Astrocyte (in vitro differentiated cells and primary cell): ENCODE data around the gene COL28A1.
"Not testable (repeated sequence)": the region's sequence is repeated elsewhere in the genome, so short reads cannot be mapped to it uniquely, and the experiment has no call there.

ENCODE experiments used
- EZH2 ChIP-seq: IDR thresholded peaks from 2 replicates; pipeline ENCODE4 v1.6.1; 2012; ENCODE audit warnings: mild to moderate bottlenecking, low read length, inconsistent platforms; ENCODE audit not compliant: insufficient read depth
- TF ChIP-seq, protein P1 (sequence below): IDR thresholded peaks from 2 replicates; pipeline ENCODE4 v1.5.1; 2011; ENCODE audit warnings: low read depth, mild to moderate bottlenecking, inconsistent platforms, low read length, moderate library complexity; ENCODE audit not compliant: insufficient read depth

DNA sequence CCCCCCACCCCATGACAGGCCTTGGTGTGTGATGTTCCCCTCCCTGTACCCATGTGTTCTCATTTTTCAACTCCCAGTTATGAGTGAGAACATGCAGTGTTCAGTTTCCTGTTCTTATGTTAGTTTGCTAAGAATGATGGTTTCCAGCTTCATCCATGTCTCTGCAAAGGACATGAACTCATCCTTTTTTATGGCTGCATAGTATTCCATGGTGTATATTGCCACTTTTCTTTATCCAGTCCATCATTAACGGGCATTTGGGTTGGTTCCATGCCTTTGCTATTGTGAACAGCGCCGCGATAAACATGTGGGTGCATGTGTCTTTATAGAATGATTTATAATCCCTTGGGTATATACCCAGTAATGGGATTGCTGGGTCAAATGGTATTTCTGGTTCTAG, 147.5 kb downstream of the COL28A1 start:
- TF ChIP-seq, protein P1, sequence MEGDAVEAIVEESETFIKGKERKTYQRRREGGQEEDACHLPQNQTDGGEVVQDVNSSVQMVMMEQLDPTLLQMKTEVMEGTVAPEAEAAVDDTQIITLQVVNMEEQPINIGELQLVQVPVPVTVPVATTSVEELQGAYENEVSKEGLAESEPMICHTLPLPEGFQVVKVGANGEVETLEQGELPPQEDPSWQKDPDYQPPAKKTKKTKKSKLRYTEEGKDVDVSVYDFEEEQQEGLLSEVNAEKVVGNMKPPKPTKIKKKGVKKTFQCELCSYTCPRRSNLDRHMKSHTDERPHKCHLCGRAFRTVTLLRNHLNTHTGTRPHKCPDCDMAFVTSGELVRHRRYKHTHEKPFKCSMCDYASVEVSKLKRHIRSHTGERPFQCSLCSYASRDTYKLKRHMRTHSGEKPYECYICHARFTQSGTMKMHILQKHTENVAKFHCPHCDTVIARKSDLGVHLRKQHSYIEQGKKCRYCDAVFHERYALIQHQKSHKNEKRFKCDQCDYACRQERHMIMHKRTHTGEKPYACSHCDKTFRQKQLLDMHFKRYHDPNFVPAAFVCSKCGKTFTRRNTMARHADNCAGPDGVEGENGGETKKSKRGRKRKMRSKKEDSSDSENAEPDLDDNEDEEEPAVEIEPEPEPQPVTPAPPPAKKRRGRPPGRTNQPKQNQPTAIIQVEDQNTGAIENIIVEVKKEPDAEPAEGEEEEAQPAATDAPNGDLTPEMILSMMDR: not testable (repeated sequence)
- not testable (repeated sequence) for TF ChIP-seq EZH2
